Hepatocyte (in vitro differentiated cells): Measurements from ENCODE around the gene TUT1.

Source experiments
- CTCF ChIP-seq: fragments of 200-600 bp; sonication (generic); IDR thresholded peaks from 2 replicates; pipeline ENCODE4 v1.5.1; 2016; ENCODE audit warnings: antibody characterized with exemption, mild to moderate bottlenecking; ENCODE audit not compliant: poor library complexity
- EZH2phosphoT487 ChIP-seq: fragments of 200-600 bp; sonication (generic); IDR thresholded peaks from one replicate; pipeline ENCODE4 v1.6.1; 2018; ENCODE audit warnings: antibody characterized with exemption, mild to moderate bottlenecking, low read depth, moderate library complexity; ENCODE audit not compliant: unreplicated experiment, severe bottlenecking

- TF ChIP-seq EZH2phosphoT487 (no peak), CTCF (no peak)
Measured at GRCh38 chr11:62556875-62557631, 34.3 kb downstream of the TUT1 start.
